ENCODE results near the gene TGM6. TPM values are rescaled to one million over a fixed set of nuclear protein-coding genes. Genes with fewer than 3 reads are reported as not detected.

Gene TGM6
- polyA plus RNA-seq, 1 donor from 2014 or later: not detected

DNA sequence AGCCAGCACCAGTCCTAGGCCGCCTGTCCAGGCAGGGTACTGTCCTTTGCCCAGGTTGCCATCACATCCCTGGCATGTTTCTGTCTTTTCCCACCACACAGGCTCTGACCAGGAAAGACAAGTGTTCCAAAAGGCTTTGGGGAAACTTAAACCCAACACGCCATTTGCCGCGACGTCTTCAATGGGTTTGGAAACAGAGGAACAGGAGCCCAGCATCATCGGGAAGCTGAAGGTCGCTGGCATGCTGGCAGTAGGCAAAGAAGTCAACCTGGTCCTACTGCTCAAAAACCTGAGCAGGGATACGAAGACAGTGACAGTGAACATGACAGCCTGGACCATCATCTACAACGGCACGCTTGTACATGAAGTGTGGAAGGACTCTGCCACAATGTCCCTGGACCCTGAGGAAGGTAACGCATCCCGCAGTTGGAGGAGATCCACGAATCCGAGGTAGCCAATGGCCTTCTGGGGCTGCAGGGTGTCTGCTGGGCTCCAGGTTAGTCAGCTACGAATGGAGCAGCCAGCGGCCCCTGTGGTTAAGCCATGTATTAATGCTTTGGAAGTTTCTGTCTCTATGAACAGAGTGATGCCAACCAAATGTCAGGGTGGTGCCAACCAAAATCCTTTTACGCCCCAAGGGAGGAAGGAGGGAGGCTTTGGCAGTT lies 48.7 kb upstream of the TGM6 start:
- Histone ChIP-seq H3K9me3 (ENCODE audit: low read length) (no peaks in the 10 kb centered on the region), H3K79me2 (replicated peaks; ENCODE audit: insufficient read depth, low read length) (no peaks in the 10 kb centered on the region), H3K27me3 (ENCODE audit: insufficient read depth, low read depth, low read length) (no peaks in the 10 kb centered on the region), H3K9me2 (ENCODE audit: insufficient read depth, low read length) (no peaks in the 10 kb centered on the region), H4K20me1 (ENCODE audit: insufficient read depth) (no peaks in the 10 kb centered on the region), H3K4me3 (ENCODE audit: low read length) (no peak overlapping the region), H3K9ac (ENCODE audit: low read length) (no peak overlapping the region), H3K4me2 (ENCODE audit: low read length) (no peak overlapping the region), H3K27ac (ENCODE audit: low read length) (no peak overlapping the region), H2AFZ (ENCODE audit: low read depth, low read length) (no peak overlapping the region), H3F3A (ENCODE audit: insufficient read depth, low read length, poor library complexity, severe bottlenecking) (no peaks in the 10 kb centered on the region), H3K36me3 (ENCODE audit: insufficient read depth, low read length) (no peaks in the 10 kb centered on the region)
- TF ChIP-seq TAF1 (IDR thresholded peaks at IDR 0.05; ENCODE audit: low read depth) (no peak), RAD21 (conservative IDR thresholded peaks at IDR 0.05) (no peak), EZH2 (IDR thresholded peaks at IDR 0.05; ENCODE audit: borderline replicate concordance, insufficient read depth, low read length, poor library complexity, severe bottlenecking) (no peak), EP300 (conservative IDR thresholded peaks at IDR 0.05; ENCODE audit: poor library complexity, severe bottlenecking) (no peak), REST (IDR thresholded peaks at IDR 0.05; ENCODE audit: borderline replicate concordance) (no peak), POLR2AphosphoS5 (IDR thresholded peaks at IDR 0.05) (no peak), MXI1 (conservative IDR thresholded peaks at IDR 0.05; ENCODE audit: poor library complexity, severe bottlenecking) (no peak), SMC3 (conservative IDR thresholded peaks at IDR 0.05; ENCODE audit: poor library complexity) (no peak)

DNA sequence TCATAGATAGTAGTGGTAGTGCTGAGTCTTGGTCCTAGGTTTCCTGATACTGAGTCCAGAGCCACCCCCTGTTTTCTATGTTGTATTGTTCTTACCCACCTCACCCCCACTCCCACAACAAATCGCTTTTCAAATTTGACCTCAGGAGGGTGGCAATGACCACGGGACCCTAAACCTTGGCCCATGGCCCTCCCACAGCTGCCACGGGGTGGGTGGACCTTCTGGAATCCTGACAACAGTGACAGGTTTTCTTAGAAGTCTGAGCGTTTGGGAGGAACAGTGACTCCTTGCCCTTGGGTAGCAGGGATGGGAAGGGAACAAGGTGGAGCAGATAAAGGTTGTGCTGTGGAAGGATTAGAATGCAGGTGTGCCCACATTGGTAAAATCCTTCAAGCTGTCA lies 48.0 kb upstream of the TGM6 start:
- no peaks in the 10 kb centered on the region for H4K20me1 ChIP-seq (ENCODE audit: insufficient read depth)
- H2AFZ ChIP-seq (ENCODE audit: low read depth, low read length): no peak overlapping the region
- no peaks in the 10 kb centered on the region for H3K36me3 ChIP-seq (ENCODE audit: insufficient read depth, low read length)
- no peaks in the 10 kb centered on the region for H3K79me2 ChIP-seq (replicated peaks; ENCODE audit: insufficient read depth, low read length)
- no peak overlapping the region for H3K4me3 ChIP-seq (ENCODE audit: low read length)
- H3K9ac ChIP-seq (ENCODE audit: low read length): no peak overlapping the region
- no peak for TF ChIP-seq SMC3 (conservative IDR thresholded peaks at IDR 0.05; ENCODE audit: poor library complexity)
- no peak for TF ChIP-seq REST (IDR thresholded peaks at IDR 0.05; ENCODE audit: borderline replicate concordance)
- no peak for TF ChIP-seq MXI1 (conservative IDR thresholded peaks at IDR 0.05; ENCODE audit: poor library complexity, severe bottlenecking)
- no peak for TF ChIP-seq RAD21 (conservative IDR thresholded peaks at IDR 0.05)
- TF ChIP-seq, protein P1, sequence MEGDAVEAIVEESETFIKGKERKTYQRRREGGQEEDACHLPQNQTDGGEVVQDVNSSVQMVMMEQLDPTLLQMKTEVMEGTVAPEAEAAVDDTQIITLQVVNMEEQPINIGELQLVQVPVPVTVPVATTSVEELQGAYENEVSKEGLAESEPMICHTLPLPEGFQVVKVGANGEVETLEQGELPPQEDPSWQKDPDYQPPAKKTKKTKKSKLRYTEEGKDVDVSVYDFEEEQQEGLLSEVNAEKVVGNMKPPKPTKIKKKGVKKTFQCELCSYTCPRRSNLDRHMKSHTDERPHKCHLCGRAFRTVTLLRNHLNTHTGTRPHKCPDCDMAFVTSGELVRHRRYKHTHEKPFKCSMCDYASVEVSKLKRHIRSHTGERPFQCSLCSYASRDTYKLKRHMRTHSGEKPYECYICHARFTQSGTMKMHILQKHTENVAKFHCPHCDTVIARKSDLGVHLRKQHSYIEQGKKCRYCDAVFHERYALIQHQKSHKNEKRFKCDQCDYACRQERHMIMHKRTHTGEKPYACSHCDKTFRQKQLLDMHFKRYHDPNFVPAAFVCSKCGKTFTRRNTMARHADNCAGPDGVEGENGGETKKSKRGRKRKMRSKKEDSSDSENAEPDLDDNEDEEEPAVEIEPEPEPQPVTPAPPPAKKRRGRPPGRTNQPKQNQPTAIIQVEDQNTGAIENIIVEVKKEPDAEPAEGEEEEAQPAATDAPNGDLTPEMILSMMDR (IDR thresholded peaks at IDR 0.05; ENCODE audit: poor library complexity, severe bottlenecking): no peak
- TF ChIP-seq POLR2AphosphoS5 (IDR thresholded peaks at IDR 0.05): no peak
- no peak for TF ChIP-seq EZH2 (IDR thresholded peaks at IDR 0.05; ENCODE audit: borderline replicate concordance, insufficient read depth, low read length, poor library complexity, severe bottlenecking)
- no peaks in the 10 kb centered on the region for H3K9me3 ChIP-seq (ENCODE audit: low read length)
- H3K27me3 ChIP-seq (ENCODE audit: insufficient read depth, low read depth, low read length): no peaks in the 10 kb centered on the region
- no peaks in the 10 kb centered on the region for H3K9me2 ChIP-seq (ENCODE audit: insufficient read depth, low read length)
- H3F3A ChIP-seq (ENCODE audit: insufficient read depth, low read length, poor library complexity, severe bottlenecking): no peaks in the 10 kb centered on the region
- H3K4me2 ChIP-seq (ENCODE audit: low read length): no peak overlapping the region
- H3K27ac ChIP-seq (ENCODE audit: low read length): no peak overlapping the region
